ENCODE data around the gene OGT.

- TF ChIP-seq CTCF (IDR thresholded peaks at IDR 0.05; ENCODE audit: insufficient read depth, low read length): no peak
- TF ChIP-seq REST (IDR thresholded peaks at IDR 0.05; ENCODE audit: insufficient replicate concordance, low read depth): no peak
- TF ChIP-seq GABPA (IDR thresholded peaks at IDR 0.05; ENCODE audit: low read depth): no peak
- TF ChIP-seq POLR2AphosphoS5 (IDR thresholded peaks at IDR 0.05; ENCODE audit: low read depth): no peak
These were observed 67.1 kb downstream of the OGT start for GRCh38 chrX:71599965-71600364.

Measured in HL-60 (cell line).